ENCODE measurements around the gene EGLN3.

- TF ChIP-seq POLR2A (IDR thresholded peaks at IDR 0.05) (no peak), CTCF (IDR thresholded peaks at IDR 0.05) (no peak)
Observed at GRCh38 chr14:33925946-33926345, 24.9 kb downstream of the EGLN3 start.
